ENCODE data around the gene TMC3. TPM values are rescaled to one million over a fixed set of nuclear protein-coding genes. Genes with fewer than 3 reads are reported as not detected.

Gene TMC3
- total and polyA plus RNA-seq, 12 donors, result 0.03 to 0.08 (median 0.04) TPM; not detected in 9

DNA sequence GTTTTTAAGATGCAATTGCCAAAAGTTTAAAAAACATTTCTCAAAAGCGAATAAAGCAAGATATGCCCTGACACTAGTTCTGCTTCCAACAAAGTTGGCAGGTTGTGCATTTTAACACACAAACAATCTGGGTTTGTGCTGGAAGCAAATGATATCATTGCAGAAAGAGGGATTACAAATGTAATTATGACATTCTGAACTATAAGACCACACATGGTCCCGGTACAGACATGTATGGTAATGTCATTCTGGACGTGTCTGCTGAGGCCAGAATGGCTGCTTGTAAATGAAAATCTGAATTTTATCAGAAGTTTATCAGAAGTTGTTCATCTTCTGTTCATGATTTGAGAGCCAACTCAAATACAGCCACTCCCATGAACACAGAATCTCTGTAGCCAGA is 10.7 kb downstream of the TMC3 start:
- H3K4me1 ChIP-seq (replicated peaks in 1 of 2), result no peaks in the 10 kb centered on the region
- no peak overlapping the region for H3K27ac ChIP-seq
- TF ChIP-seq, protein P1, sequence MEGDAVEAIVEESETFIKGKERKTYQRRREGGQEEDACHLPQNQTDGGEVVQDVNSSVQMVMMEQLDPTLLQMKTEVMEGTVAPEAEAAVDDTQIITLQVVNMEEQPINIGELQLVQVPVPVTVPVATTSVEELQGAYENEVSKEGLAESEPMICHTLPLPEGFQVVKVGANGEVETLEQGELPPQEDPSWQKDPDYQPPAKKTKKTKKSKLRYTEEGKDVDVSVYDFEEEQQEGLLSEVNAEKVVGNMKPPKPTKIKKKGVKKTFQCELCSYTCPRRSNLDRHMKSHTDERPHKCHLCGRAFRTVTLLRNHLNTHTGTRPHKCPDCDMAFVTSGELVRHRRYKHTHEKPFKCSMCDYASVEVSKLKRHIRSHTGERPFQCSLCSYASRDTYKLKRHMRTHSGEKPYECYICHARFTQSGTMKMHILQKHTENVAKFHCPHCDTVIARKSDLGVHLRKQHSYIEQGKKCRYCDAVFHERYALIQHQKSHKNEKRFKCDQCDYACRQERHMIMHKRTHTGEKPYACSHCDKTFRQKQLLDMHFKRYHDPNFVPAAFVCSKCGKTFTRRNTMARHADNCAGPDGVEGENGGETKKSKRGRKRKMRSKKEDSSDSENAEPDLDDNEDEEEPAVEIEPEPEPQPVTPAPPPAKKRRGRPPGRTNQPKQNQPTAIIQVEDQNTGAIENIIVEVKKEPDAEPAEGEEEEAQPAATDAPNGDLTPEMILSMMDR (IDR thresholded peaks at IDR 0.05), result no peak
- no peak for TF ChIP-seq POLR2A (IDR thresholded peaks at IDR 0.05)
- no peak overlapping the region for H3K4me3 ChIP-seq
- no peak for DNase-seq
- H3K27me3 ChIP-seq, result no peaks in the 10 kb centered on the region
- intact Hi-C loops (cut with DNase I), result no loop called here
- H3K9me3 ChIP-seq (replicated peaks in 1 of 3), result no peaks in the 10 kb centered on the region
- 62 to 76% (median 67%) methylated on average over 3 of the region's 3 CpGs for WGBS, 4 donors
- no peaks in the 10 kb centered on the region for H3K36me3 ChIP-seq (replicated peaks in 1 of 2)

DNA sequence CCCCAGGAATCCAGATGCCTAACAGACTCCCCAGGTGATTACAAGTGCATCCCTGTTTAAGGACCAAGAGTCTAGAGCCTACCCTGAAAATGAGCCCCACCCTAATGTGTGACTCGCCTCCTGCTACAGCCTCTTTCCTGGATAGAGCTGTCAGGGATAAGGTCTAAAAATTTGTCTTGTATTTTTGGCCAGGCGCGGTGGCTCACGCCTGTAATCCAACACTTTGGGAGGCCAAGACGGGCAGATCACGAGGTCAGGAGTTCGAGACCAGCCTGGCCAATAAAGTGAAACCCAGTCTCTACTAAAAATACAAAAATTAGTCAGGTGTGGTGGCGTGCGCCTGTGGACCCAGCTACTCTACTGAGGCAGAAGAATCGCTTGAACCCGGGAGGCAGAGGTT is 11.2 kb downstream of the TMC3 start:
- DNase-seq, result no peak
- H3K27ac ChIP-seq, result no peak overlapping the region
- H3K36me3 ChIP-seq (replicated peaks in 1 of 2), result no peaks in the 10 kb centered on the region
- H3K9me3 ChIP-seq (replicated peaks in 1 of 3), result no peaks in the 10 kb centered on the region
- no peaks in the 10 kb centered on the region for H3K27me3 ChIP-seq
- no peaks in the 10 kb centered on the region for H3K4me1 ChIP-seq (replicated peaks in 1 of 2)
- WGBS, 4 donors, result 74 to 81% (median 76%) methylated on average over 11 of the region's 11 CpGs
- TF ChIP-seq POLR2A (IDR thresholded peaks at IDR 0.05), result no peak
- TF ChIP-seq, protein P1 (IDR thresholded peaks at IDR 0.05), result no peak
- intact Hi-C loops (cut with DNase I), result no loop called here
- H3K4me3 ChIP-seq, result no peak overlapping the region

DNA sequence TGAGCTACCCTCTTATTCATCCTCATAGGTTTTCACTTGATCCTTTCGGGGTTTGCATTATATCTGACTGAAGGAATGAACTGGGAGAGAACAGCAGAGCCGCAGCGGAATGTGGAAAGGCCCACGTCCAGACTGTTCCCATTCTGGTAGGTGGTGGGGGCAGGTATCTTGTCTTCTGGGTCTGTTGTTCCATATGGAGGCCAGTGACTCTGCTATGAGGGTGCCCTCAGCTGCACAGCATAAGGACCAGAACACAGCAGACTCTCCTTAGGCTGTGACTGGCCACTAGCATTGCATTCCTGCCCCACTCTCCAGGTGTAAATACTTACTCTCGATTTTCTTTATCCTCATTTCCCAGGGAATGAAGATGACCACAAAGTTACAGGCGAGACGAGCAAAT is 12.1 kb downstream of the TMC3 start:
- Histone ChIP-seq H3K27ac (no peak overlapping the region), H3K36me3 (replicated peaks in 1 of 2) (no peaks in the 10 kb centered on the region), H3K4me3 (no peak overlapping the region), H3K4me1 (replicated peaks in 1 of 2) (no peaks in the 10 kb centered on the region), H3K9me3 (replicated peaks in 1 of 3) (no peaks in the 10 kb centered on the region), H3K27me3 (no peaks in the 10 kb centered on the region)
- 80 to 88% (median 83%) methylated on average over 7 of the region's 7 CpGs for whole genome bisulfite sequencing, 4 donors
- TF ChIP-seq, protein P1 (IDR thresholded peaks at IDR 0.05), result no peak
- TF ChIP-seq POLR2A (IDR thresholded peaks at IDR 0.05), result no peak
- intact Hi-C loops (cut with DNase I), result no loop called here
- no peak for DNase-seq

DNA sequence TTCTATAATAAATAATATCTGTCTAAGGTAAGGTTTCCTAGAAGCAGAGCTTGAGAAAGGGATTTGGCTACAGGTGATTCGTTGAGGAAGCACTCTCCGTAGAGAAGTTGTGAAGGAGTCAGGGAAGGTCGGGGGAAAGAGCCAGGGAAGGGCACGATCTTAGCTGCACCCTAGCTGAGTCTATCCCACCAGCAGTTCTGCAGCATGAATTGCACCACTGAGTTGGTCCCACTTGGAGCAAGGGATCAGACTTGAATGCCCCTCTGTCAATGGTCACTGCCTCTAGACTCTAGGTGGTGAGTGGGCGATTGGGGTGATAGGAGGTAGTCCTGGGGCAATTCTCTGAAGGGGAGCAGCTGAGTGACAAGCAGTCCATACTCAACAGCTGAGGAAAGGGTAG is 13.5 kb downstream of the TMC3 start:
- Histone ChIP-seq H3K27me3 (no peaks in the 10 kb centered on the region), H3K4me3 (no peak overlapping the region), H3K4me1 (replicated peaks in 1 of 2) (no peaks in the 10 kb centered on the region), H3K9me3 (replicated peaks in 1 of 3) (no peaks in the 10 kb centered on the region), H3K36me3 (replicated peaks in 1 of 2) (no peaks in the 10 kb centered on the region), H3K27ac (no peak overlapping the region)
- TF ChIP-seq POLR2A (IDR thresholded peaks at IDR 0.05), result no peak
- TF ChIP-seq, protein P1 (IDR thresholded peaks at IDR 0.05), result no peak
- WGBS, 4 donors, result 80 to 84% (median 83%) methylated on average over 5 of the region's 5 CpGs
- intact Hi-C loops (cut with DNase I), result no loop called here
- DNase-seq, result no peak

All from adrenal gland (tissue), 12 donors.